Bronchial epithelial cell (primary cell): ENCODE measurements around the gene MYO5A. TPM values are rescaled to one million over a fixed set of nuclear protein-coding genes. Genes with fewer than 3 reads are reported as not detected.

ENCODE experiments used
- DNase-seq: peaks from one replicate; pipeline ENCODE4 v3.0.0-alpha.2; 2010; ENCODE audit warnings: low read depth
- FAIRE-seq: peaks from 2 replicates; lab custom pipeline; 2011; peaks lifted over from hg19 to GRCh38; lab: Jason Lieb, UNC
- H3K27me3 ChIP-seq: 2 replicates; pipeline ENCODE4 v1.5.1; 2011; ENCODE audit warnings: low read length; ENCODE audit not compliant: control insufficient read depth, insufficient read depth
- H3K36me3 ChIP-seq: 2 replicates; pipeline ENCODE4 v1.5.1; 2011; ENCODE audit warnings: low read length; ENCODE audit not compliant: control insufficient read depth, insufficient read depth
- H3K4me3 ChIP-seq: 2 replicates; pipeline ENCODE4 v1.5.1; 2011; ENCODE audit warnings: mild to moderate bottlenecking, low read depth, low read length, control low read depth
- CTCF ChIP-seq: IDR thresholded peaks from 2 replicates; pipeline ENCODE4 v1.5.1; 2011; ENCODE audit warnings: mild to moderate bottlenecking, moderate library complexity, low read length, control low read depth, inconsistent platforms; ENCODE audit not compliant: insufficient read depth, severe bottlenecking
- total RNA-seq: library from RNA; depleted of rRNA; stranded (reverse); fragments of >200 nt; gene quantifications from 2 replicates; pipeline ENCODE4 v1.2.1, GENCODE V29; 2014

Gene MYO5A
- total RNA-seq, 1 donor from 2014 or later, result 29.5 TPM

DNA sequence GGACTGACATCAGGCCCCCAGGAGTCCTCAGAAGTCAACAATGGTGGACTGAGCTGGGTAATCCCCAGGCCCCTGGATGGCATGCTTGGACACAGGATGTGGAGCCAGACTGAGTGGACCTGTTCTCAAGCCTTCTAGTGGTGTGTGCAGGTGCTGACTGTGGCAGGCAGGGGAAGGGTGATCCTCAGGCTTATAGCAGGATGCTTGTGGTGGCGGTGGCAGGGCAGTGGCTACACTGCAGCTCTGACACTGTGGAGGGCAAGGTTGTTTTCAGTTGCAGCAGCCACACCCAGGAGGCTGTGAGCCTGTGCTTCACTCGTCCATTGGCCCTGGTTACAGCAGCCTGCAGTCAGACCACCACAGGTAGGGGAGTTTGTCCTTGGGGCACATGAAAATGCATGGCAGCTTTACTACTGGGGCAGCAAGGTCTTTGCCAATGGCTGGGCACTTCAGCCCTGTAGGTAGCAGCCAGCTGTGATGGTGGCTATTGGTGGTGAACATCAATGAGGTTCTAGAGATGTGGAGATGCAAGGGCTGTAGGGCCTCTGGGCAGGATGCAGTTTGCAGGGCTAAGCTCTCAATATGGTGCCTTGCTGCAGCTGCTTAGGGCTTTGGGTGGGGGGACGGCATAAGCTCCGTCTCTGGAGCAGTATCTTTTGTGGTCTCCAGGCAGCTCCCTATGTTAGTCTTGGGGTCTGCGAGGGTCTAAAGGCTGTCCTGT is 17.5 kb upstream of the MYO5A start:
- Histone ChIP-seq H3K27me3 (no peaks in the 10 kb centered on the region), H3K4me3 (no peak overlapping the region), H3K36me3 (peaks cover 2% of the 10 kb centered on the region)
- no peak for DNase-seq
- TF ChIP-seq CTCF, result no peak
- FAIRE-seq, result no peak

- no peaks in the 10 kb centered on the region for H3K27me3 ChIP-seq
- TF ChIP-seq CTCF, result no peak
- DNase-seq, result no peak
- FAIRE-seq, result no peak
- no peaks in the 10 kb centered on the region for H3K36me3 ChIP-seq
- no peak overlapping the region for H3K4me3 ChIP-seq
Observed at GRCh38 chr15:52540374-52541012, 11.8 kb upstream of the MYO5A start.

DNA sequence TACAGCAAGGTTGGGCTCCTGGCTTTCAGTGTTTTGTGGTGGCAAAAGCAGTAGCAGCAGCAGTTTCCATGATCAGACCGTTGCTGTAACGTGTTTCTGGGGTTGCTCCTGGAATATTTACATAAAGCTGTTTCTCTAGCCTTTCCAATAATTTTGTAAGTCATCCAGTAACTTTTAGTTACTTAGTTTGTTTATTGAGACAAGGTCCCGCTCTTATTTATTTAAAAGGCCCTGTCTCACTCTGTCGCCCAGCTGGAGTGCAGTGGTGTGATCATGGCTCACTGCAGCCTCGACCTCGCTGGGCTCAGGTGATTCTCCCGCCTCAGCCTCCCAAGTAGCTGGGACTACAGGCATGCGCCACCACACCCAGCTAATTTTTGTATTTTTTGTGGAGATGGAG is 8.8 kb upstream of the MYO5A start:
- Histone ChIP-seq H3K4me3 (no peak overlapping the region), H3K36me3 (no peaks in the 10 kb centered on the region), H3K27me3 (no peaks in the 10 kb centered on the region)
- FAIRE-seq (no peak), DNase-seq (no peak)
- TF ChIP-seq CTCF, result no peak

GRCh38 chr15:52532427-52532826 is 3.7 kb upstream of the MYO5A start:
- H3K27me3 ChIP-seq, result no peaks in the 10 kb centered on the region
- TF ChIP-seq CTCF, result no peak
- no peaks in the 10 kb centered on the region for H3K36me3 ChIP-seq
- FAIRE-seq (no peak), DNase-seq (no peak)
- H3K4me3 ChIP-seq, result no peak overlapping the region

DNA sequence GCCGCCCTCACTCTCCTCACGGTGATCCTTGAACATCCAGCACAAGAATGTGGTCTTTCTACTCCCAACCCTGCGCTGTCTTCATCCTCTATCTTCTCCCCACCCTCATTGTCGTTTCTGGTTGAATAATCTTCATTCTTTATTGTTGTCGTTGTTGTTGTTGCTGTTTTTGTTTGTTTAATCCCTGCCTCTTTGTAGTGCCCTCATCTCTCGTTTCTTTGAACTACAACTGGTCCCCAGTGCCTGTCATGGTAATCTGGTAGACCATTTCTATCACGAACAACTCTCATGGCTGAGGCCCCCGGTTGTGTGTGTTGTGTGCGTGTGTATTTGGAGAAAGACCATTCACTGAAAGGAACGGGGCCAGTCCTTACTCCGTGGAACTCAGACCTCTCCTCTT is 1.3 kb upstream of the MYO5A start:
- DNase-seq (no peak), FAIRE-seq (no peak)
- Histone ChIP-seq H3K27me3 (no peaks in the 10 kb centered on the region), H3K4me3 (no peak overlapping the region), H3K36me3 (no peaks in the 10 kb centered on the region)
- no peak for TF ChIP-seq CTCF
